Neural cell (in vitro differentiated cells): Measurements from ENCODE around the gene GNLY. TPM values are rescaled to one million over a fixed set of nuclear protein-coding genes. Genes with fewer than 3 reads are reported as not detected.

ENCODE experiments used
- H2AFZ ChIP-seq: fragments of 200-600, 300-800 bp; sonication (generic), shearing (Covaris generic); 2 replicates; pipeline ENCODE4 v1.6.0; 2014; ENCODE audit warnings: low read depth, mild to moderate bottlenecking, antibody characterized with exemption, low read length, moderate library complexity
- H3F3A ChIP-seq: fragments of 200-600 bp; shearing (Covaris generic); 2 replicates; pipeline ENCODE4 v1.6.1; 2016; ENCODE audit warnings: mild to moderate bottlenecking, moderate library complexity, mixed read lengths, antibody characterized with exemption, low read length; ENCODE audit not compliant: insufficient read depth, poor library complexity, severe bottlenecking
- H3K27ac ChIP-seq: fragments of 200-600, 300-800 bp; sonication (generic), shearing (Covaris generic); 2 replicates; pipeline ENCODE4 v1.5.1; 2014; ENCODE audit warnings: mild to moderate bottlenecking, low read length, moderate library complexity
- H3K27me3 ChIP-seq: fragments of 300-800, 200-600 bp; sonication (generic), shearing (Covaris generic); 2 replicates; pipeline ENCODE4 v1.6.0; 2014; ENCODE audit warnings: mild to moderate bottlenecking, low read depth, low read length, moderate library complexity; ENCODE audit not compliant: insufficient read depth
- H3K36me3 ChIP-seq: fragments of 300-800, 200-600 bp; sonication (generic), shearing (Covaris generic); 2 replicates; pipeline ENCODE4 v1.5.1; 2014; ENCODE audit warnings: mild to moderate bottlenecking, antibody characterized with exemption, low read length, moderate library complexity; ENCODE audit not compliant: insufficient read depth
- H3K4me2 ChIP-seq: fragments of 300-800, 200-600 bp; sonication (generic), shearing (Covaris generic); 2 replicates; pipeline ENCODE4 v1.6.0; 2014; ENCODE audit warnings: mild to moderate bottlenecking, low read length
- H3K4me3 ChIP-seq: fragments of 300-800, 200-600 bp; sonication (generic), shearing (Covaris generic); 2 replicates; pipeline ENCODE4 v1.5.1; 2014; ENCODE audit warnings: mild to moderate bottlenecking, low read length, moderate library complexity
- H3K79me2 ChIP-seq: fragments of 200-600 bp; shearing (Covaris generic); replicated peaks from 2 replicates; pipeline ENCODE4 v1.6.0; 2014; ENCODE audit warnings: mild to moderate bottlenecking, low read length, moderate library complexity; ENCODE audit not compliant: insufficient read depth
- H3K9ac ChIP-seq: fragments of 300-800, 200-600 bp; sonication (generic), shearing (Covaris generic); 2 replicates; pipeline ENCODE4 v1.6.1; 2016; ENCODE audit warnings: mild to moderate bottlenecking, low read length, mixed read lengths
- H3K9me2 ChIP-seq: fragments of 200-600 bp; shearing (Covaris generic); 2 replicates; pipeline ENCODE4 v1.6.1; 2016; ENCODE audit warnings: mild to moderate bottlenecking, low read length, mixed read lengths; ENCODE audit not compliant: insufficient read depth
- H3K9me3 ChIP-seq: fragments of 200-600, 300-800 bp; sonication (generic), shearing (Covaris generic); 2 replicates; pipeline ENCODE4 v1.6.1; 2016; ENCODE audit warnings: mild to moderate bottlenecking, mixed run types, low read length, moderate library complexity, mixed read lengths
- H4K20me1 ChIP-seq: fragments of 200-600 bp; shearing (Covaris generic); 2 replicates; pipeline ENCODE4 v1.6.1; 2016; ENCODE audit warnings: mild to moderate bottlenecking, mixed run types; ENCODE audit not compliant: insufficient read depth
- EP300 ChIP-seq: fragments of 450-650 bp; conservative IDR thresholded peaks from 2 replicates; pipeline ENCODE4 v1.6.1; 2014; ENCODE audit warnings: antibody characterized with exemption, mild to moderate bottlenecking, moderate library complexity; ENCODE audit not compliant: poor library complexity, severe bottlenecking
- EZH2 ChIP-seq: fragments of 200-600, 300-800 bp; shearing (Covaris generic), sonication (generic); IDR thresholded peaks from 2 replicates; pipeline ENCODE4 v1.6.1; 2014; ENCODE audit warnings: antibody characterized with exemption, low read length, borderline replicate concordance, mild to moderate bottlenecking; ENCODE audit not compliant: insufficient read depth, poor library complexity, severe bottlenecking
- MXI1 ChIP-seq: fragments of 450-650 bp; conservative IDR thresholded peaks from 2 replicates; pipeline ENCODE4 v1.6.1; 2014; ENCODE audit warnings: antibody characterized with exemption, mild to moderate bottlenecking; ENCODE audit not compliant: poor library complexity, severe bottlenecking
- POLR2AphosphoS5 ChIP-seq: IDR thresholded peaks from 2 replicates; pipeline ENCODE4 v1.6.1; 2012
- RAD21 ChIP-seq: fragments of 450-650 bp; conservative IDR thresholded peaks from 2 replicates; pipeline ENCODE4 v1.6.1; 2014; ENCODE audit warnings: antibody characterized with exemption, mild to moderate bottlenecking, moderate library complexity
- REST ChIP-seq: IDR thresholded peaks from 2 replicates; pipeline ENCODE4 v1.6.1; 2012; ENCODE audit warnings: borderline replicate concordance
- SMC3 ChIP-seq: fragments of 450-650 bp; conservative IDR thresholded peaks from 2 replicates; pipeline ENCODE4 v1.6.1; 2014; ENCODE audit warnings: antibody characterized with exemption, mild to moderate bottlenecking, moderate library complexity; ENCODE audit not compliant: poor library complexity
- TAF1 ChIP-seq: IDR thresholded peaks from 2 replicates; pipeline ENCODE4 v1.6.1; 2012; ENCODE audit warnings: low read depth
- polyA plus RNA-seq: library from polyadenylated mRNA; depleted of rRNA; stranded (reverse); fragments of >200 nt; gene quantifications from 2 replicates; pipeline ENCODE4 v1.2.3, GENCODE V29; 2014

Gene GNLY
- polyA plus RNA-seq, 1 donor from 2014 or later, result not detected

- TF ChIP-seq RAD21 (no peak), EZH2 (no peak), TAF1 (no peak), REST (no peak), SMC3 (no peak), EP300 (no peak), POLR2AphosphoS5 (no peak), MXI1 (no peak)
- H3K4me3 ChIP-seq, result no peak overlapping the region
Measured at GRCh38 chr2:85735691-85736090, 41.5 kb downstream of the GNLY start.

GRCh38 chr2:85736456-85737355, 42.5 kb downstream of the GNLY start:
- Histone ChIP-seq H3K4me3 (no peak overlapping the region), H3F3A (no peaks in the 10 kb centered on the region), H3K27me3 (no peaks in the 10 kb centered on the region), H3K27ac (no peak overlapping the region), H3K79me2 (no peaks in the 10 kb centered on the region), H4K20me1 (no peaks in the 10 kb centered on the region), H3K9ac (no peak overlapping the region), H2AFZ (no peak overlapping the region), H3K4me2 (no peak overlapping the region), H3K9me3 (no peaks in the 10 kb centered on the region), H3K9me2 (no peaks in the 10 kb centered on the region), H3K36me3 (no peaks in the 10 kb centered on the region)
- TF ChIP-seq EZH2 (no peak), EP300 (no peak)

More at GRCh38 chr2:85735691-85736090, 41.5 kb downstream of the GNLY start:
- H3K79me2 ChIP-seq, result no peaks in the 10 kb centered on the region
- no peak overlapping the region for H3K4me2 ChIP-seq
- no peak overlapping the region for H3K9ac ChIP-seq
- H3K9me3 ChIP-seq, result no peaks in the 10 kb centered on the region
- no peak overlapping the region for H2AFZ ChIP-seq
- H3K27me3 ChIP-seq, result no peaks in the 10 kb centered on the region
- no peaks in the 10 kb centered on the region for H3K9me2 ChIP-seq
- H3F3A ChIP-seq, result no peaks in the 10 kb centered on the region
- H3K36me3 ChIP-seq, result no peaks in the 10 kb centered on the region
- no peak overlapping the region for H3K27ac ChIP-seq
- H4K20me1 ChIP-seq, result no peaks in the 10 kb centered on the region

- Histone ChIP-seq H3K27me3 (no peaks in the 10 kb centered on the region), H3K79me2 (no peaks in the 10 kb centered on the region), H2AFZ (no peak overlapping the region), H3K9me2 (no peaks in the 10 kb centered on the region), H3K4me3 (no peak overlapping the region), H3K36me3 (no peaks in the 10 kb centered on the region), H3K27ac (no peak overlapping the region), H3K4me2 (no peak overlapping the region), H3K9me3 (no peaks in the 10 kb centered on the region), H4K20me1 (no peaks in the 10 kb centered on the region), H3K9ac (no peak overlapping the region), H3F3A (no peaks in the 10 kb centered on the region)
- TF ChIP-seq SMC3, result no peak
Measured at GRCh38 chr2:85737481-85737880, 43.3 kb downstream of the GNLY start.
